Measurements from ENCODE around the gene ORC6.

The ORC6 gene

GRCh38 chr16:46702030-46702429, 12.6 kb downstream of the ORC6 start:
- FAIRE-seq, result no peak

- FAIRE-seq, result no peak
These were observed 17.2 kb downstream of the ORC6 start for GRCh38 chr16:46706642-46707041.

- no peak for FAIRE-seq
These were observed 20.1 kb downstream of the ORC6 start for GRCh38 chr16:46709469-46710005.

GRCh38 chr16:46711106-46712058, 21.9 kb downstream of the ORC6 start:
- FAIRE-seq, result no peak

GRCh38 chr16:46712911-46713310, 23.5 kb downstream of the ORC6 start:
- FAIRE-seq, result no peak

- FAIRE-seq, result no peak
These were observed 24.2 kb downstream of the ORC6 start for GRCh38 chr16:46713634-46714033.

GRCh38 chr16:46714797-46715591, 25.5 kb downstream of the ORC6 start:
- no peak for FAIRE-seq

- no peak for FAIRE-seq
These were observed 26.4 kb downstream of the ORC6 start for GRCh38 chr16:46715769-46716305.

GRCh38 chr16:46717692-46718091, 28.2 kb downstream of the ORC6 start:
- no peak for FAIRE-seq

- FAIRE-seq, result no peak
These were observed 28.8 kb downstream of the ORC6 start for GRCh38 chr16:46718214-46718613.

- FAIRE-seq, result no peak
These were observed 30.1 kb downstream of the ORC6 start for GRCh38 chr16:46719528-46719927.

GRCh38 chr16:46720619-46721018, 31.2 kb downstream of the ORC6 start:
- FAIRE-seq, result no peak

- no peak for FAIRE-seq
These were observed 32.4 kb downstream of the ORC6 start for GRCh38 chr16:46721885-46722284.

- FAIRE-seq, result no peak
These were observed 37.7 kb downstream of the ORC6 start for GRCh38 chr16:46727184-46727583.

- no peak for FAIRE-seq
These were observed 38.2 kb downstream of the ORC6 start for GRCh38 chr16:46727630-46728029.

GRCh38 chr16:46728806-46729205, 39.3 kb downstream of the ORC6 start:
- no peak for FAIRE-seq

GRCh38 chr16:46729326-46729995, 40.0 kb downstream of the ORC6 start:
- no peak for FAIRE-seq

GRCh38 chr16:46730126-46730525, 40.7 kb downstream of the ORC6 start:
- no peak for FAIRE-seq

- no peak for FAIRE-seq
These were observed 41.6 kb downstream of the ORC6 start for GRCh38 chr16:46730801-46731690.

- no peak for FAIRE-seq
These were observed 42.5 kb downstream of the ORC6 start for GRCh38 chr16:46731691-46732555.

GRCh38 chr16:46732561-46732960, 43.1 kb downstream of the ORC6 start:
- FAIRE-seq, result no peak
